ENCODE results near the gene SMC3.
"Not testable (repeated sequence)": the region's sequence is repeated elsewhere in the genome, so short reads cannot be mapped to it uniquely, and the experiment has no call there.

The SMC3 gene

DNA sequence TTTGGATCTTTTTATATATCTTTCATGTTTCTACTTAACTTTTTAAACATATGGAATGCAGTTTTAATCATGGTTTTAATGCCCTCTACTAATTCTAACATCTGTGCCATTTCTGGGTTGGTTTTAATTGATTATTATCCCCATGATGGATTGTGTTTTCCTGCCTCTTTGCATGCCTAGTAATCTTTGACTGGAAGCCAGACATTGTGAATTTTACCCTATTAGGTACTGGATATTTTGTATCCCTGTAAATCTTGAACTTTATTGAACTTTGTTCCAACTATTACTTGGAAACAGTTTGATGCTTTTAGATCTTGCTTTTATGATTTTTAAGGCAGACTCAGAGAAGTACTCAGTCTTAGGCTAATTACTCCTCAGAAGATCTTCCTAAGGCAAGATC lies 60.7 kb downstream of the SMC3 start:
- no peak for DNase-seq

DNA sequence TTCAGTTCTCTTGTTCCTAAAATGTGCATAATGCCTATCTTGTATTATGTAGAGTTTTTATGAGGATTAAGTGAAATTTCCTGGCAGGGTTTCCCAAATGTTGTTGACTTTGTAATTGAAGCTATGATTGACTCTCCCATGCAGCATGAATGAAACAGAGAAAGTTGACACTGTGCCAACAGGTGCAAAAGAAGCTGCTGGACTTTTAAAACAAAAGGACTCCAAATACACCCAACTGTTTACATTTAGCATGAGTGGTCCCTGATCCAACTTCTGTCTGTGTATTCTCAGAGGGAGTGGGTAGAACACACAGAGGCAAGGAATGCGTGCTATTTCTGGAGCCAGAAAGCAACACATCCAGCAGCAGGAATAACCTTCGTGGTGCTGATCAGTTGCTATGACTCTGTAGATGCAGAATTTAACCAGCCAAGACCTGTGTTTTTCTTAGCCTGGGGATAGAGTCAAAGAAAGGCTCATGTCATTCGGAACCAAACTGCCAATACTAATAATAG lies 62.2 kb downstream of the SMC3 start:
- DNase-seq: no peak

DNA sequence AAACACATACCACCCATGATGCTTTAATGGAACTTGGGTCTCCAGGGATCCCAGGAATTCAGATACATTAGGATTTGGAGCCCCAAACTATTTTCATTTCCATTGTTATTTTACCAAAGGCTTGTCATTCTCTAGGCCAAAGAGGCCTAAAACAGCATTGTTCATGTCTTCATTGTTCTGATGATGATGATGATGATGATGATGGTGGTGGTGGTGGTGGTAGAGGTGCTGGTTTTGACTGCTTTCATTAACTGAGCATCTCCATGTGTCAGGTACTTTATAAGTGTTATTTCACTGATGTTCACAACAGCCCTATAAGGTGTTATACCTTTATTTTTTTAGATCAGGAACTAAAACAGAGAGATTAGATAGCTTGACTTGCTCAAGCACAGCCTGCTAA lies 64.4 kb downstream of the SMC3 start:
- DNase-seq: no peak

DNA sequence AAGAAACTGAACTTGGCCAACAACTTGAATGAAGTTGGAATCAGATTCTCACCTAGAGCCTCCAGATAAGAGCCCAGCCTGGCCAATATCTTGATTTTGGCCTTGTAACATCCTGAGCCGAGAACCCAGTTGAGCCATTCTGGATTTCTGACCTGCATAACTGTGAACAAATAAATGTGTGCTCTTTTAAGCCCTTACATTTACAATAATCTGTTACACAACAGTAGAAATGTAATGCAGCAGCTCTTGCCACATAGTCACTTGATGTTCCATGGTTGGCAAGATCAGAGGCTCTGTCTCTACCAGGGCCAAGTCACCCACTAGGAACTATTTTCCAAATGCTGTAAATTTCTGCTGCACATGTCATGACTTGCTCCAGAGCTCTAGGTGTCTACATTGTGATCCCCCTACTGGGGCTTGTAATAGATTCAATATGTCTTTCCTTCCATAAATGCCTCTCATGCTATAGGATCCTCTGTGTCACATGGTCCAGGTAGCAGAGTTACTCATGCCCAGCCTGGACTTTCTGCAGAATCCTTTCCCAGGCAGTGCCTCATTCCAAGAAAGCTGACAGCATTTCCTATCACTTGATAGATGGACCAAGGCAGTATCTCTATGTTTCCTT lies 65.2 kb downstream of the SMC3 start:
- DNase-seq: no peak

DNA sequence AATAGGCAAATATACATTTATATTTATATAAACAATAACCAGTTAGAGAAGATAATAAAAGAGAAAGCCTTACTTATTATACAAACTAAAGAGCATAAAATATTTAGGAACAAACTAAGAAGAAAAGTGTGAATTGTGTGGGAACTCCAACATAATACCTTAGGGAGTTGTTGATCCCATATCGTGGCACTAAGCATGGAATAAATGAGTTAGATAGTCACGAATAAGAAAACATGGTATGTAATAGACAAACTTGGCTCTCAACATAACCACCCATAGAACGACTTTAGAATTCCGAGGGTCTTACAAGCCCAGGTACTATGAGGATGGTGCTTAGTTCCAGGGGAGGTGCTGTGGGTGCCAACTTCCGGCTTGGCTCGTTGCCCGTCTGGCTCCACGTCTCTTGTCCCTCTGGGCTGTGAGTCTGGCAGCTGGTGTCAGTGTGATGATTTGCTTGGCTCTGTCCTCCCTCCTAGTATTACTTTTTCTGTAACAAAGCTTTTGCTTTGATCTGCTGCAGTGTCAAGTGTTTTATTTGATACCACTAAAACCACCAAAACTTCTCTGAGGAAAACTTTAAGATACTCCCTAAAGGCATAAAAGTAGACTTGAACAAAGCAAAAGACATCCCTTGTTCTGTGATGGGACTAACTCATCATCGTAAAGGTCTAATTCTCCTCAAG lies 67.2 kb downstream of the SMC3 start:
- DNase-seq: no peak

DNA sequence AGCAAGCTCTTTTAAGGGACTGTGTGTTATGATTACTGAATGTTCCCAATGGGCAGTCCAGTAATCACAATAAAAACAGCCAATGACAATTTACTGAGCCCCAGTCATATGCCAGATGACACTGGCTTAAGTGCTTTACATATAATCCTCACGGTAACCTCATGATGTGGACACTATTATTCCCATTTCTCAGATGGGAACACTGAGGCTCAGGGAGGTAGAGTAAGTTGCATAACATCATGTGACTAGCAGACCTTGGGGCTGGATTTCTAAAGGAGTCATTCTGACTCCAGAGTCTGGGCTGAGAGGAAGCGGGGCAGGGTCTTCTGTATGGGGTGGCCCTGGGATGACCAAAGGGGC lies 69.1 kb downstream of the SMC3 start:
- DNase-seq: no peak

DNA sequence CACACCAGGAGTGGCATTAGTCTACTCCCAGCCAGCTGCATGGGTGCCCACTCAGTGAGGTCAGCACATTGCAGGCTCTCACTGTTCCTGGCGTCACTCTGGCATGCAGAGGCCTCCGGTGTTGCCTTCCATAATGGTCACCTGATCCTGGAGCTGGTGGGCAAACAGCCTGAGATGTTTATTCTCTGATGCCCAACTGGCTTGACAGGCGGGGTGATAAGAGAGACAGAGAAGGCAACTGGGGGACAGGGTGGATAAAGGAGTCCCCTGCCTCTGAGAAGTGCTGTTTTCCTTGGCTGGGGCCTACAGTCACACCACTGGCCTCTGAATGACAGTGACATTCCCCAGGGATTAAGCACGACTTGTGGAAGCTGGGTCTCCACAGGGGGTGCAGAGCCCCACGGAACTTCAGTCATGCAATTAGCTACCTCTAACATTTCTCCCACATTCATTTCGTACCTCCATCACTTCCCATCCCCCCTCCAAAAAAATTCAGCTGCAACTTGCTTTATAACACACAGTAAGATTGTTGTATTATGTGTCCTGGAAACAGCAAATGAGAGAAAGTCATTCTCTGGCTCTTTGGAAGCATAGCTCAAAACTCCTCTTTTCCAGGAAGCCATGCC lies 69.5 kb downstream of the SMC3 start:
- DNase-seq: no peak

DNA sequence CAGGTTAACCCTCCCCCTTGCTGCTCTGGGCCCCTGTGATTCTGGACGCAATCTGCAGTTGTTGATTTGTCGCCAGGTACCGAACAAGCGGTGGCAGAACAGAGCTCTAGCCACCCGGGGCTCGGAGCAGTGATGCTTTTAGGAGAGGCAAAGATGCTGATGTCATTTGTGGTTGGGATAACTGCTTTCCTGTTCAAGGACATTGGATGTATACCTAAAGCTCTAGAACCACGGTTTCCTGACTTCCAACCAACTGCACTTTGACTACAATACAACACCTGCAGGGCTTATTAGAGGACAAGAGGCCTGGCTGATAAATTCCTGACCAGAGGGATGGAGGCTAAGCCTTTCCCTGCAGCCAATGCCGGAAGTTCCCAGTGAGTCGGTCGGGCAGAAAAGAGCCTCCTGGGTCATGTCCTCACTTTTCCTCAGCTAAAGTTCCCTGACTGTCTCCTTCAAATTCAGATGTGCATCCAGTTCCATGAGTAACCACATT lies 70.1 kb downstream of the SMC3 start:
- DNase-seq: no peak

DNA sequence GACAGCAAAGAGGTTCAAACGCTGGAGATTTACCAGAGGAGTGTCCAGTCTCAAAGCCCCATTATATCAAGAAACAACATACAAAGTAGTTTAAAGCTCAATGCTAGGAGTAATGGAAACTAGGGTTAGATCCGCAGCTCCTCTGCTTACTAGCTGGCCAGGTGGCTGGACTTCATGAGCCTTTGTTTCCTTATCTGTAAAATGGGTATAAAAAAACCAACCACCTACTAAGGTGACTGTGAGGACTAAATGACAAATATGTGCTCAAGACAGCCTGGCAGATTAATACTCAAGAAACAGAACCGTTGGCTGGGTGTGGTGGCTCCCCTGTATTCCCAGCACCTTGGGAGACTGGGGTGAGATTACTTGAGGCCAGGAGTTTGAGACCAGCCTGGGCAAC lies 70.8 kb downstream of the SMC3 start:
- no peak for DNase-seq

DNA sequence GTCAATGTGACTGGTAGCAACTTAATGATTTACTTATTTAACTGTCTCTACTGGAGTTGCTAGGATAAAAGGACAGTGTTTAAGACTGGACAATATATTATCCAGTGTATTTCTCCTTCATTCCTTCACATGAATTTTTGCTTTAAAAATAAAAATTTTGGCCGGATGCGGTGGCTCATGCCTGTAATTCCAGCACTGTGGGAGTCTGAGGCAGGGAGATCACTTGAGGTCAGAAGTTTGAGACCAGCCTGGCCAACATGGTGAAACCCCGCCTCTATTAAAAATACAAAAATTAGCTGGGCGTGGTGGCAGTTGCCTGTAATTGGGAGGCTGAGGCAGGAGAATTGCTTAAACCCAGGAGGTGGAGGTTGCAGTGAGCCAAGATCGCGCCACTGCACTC lies 71.6 kb downstream of the SMC3 start:
- DNase-seq: not testable (repeated sequence)

DNA sequence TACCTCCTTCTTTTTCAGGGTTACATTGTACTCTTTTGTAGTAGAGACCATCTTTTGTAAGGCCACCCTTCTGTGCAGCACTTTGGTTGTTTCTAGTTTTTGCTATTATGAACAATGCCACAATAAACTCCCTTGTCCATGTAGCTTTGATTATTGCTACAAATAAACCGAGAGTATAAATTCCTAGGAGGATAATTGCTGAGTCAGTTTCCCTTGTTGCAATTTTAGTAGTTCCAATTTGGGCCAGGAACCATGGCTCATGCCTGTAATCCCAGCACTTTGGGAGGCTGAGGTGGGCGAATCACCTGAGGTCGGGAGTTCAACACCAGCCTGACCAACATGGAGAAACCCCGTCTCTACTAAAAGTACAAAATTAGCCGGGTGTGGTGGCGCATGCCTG lies 72.4 kb downstream of the SMC3 start:
- not testable (repeated sequence) for DNase-seq

DNA sequence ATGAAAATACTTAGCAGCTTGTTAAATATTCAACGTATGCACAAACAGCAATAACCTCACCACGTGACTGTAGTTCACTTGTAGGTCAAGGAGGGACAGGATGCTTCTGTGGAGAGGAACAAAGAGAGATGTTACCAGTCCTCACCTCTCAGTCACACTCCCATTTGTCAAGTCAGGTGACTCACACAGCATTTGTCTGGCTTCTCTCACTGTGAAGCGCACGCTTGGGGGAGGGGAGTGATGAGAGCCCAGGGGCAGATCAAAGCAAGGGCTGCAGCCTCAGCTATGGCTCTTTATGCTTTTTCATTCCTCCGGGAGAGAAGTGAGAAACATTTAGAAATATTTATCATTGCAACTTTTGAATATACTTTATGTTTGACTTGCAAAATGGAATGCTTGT lies 73.8 kb downstream of the SMC3 start:
- no peak for DNase-seq

DNA sequence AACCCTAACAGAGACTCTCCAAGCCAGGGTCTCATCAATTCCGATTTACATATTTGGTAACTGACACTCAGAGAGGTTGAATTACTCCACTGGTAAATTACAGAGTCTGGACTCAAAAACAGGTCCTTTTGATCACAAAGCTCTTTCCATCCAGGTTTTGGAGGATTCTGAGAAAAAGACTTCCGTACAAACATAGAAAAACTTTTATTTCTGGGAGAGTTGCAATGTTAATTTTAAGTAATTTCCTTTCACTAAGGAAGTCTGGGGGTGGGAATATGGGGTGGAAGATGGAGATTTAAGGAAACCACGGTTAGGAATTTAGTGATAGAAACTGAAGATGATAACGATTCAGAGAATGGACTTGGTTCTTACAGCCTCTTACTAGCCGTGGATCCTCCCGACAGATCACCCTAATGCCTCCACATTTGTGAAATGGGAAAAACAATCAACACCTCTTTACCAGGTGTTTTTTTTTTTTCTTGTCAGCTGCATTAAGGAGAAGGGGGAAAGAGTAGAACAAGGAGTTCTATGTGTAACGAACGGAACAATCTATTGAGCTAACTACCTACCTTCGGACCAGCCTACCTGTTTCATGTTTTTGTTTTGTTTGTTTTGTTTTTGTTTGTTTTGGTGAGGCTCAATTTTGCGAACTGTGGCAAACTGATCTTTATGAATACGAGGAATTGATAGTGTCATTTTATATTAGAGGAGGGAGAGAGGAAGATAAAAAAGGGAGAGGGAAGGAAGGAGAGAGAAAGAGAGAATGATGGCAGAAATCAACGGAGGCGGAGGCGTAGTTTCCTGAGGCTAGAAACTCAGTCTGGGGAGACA lies 74.9 kb downstream of the SMC3 start:
- no peak for DNase-seq

DNA sequence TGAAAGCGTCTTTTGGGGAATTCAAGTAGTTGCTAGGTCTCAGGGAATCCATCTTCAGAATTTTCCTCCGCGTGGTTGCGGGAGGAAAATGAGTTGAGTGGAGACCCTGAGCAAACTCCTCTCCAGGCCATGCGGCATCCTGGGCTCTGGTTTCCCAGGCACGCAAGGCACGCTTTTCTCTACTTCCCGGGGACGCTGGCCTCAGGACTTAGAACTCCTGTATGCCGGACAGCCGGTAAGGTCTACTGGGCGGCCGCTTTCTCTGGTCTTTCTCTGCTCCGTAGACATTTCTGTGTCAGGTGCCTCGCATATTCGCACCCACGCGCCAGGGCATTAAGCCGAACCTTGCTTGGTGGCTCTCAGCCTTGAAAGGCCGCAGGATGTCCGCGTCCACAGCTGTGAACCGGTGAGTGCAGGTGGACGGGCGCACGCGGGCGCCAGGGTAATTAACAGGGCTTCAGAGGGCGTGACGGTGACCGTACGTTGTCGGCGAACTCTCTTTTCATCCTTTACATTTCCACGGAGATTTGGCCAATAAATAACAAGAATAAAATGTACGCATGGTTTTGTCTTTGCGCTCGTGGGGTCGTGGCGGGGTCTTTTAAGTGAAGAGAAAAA lies 75.6 kb downstream of the SMC3 start:
- no peak for DNase-seq

DNA sequence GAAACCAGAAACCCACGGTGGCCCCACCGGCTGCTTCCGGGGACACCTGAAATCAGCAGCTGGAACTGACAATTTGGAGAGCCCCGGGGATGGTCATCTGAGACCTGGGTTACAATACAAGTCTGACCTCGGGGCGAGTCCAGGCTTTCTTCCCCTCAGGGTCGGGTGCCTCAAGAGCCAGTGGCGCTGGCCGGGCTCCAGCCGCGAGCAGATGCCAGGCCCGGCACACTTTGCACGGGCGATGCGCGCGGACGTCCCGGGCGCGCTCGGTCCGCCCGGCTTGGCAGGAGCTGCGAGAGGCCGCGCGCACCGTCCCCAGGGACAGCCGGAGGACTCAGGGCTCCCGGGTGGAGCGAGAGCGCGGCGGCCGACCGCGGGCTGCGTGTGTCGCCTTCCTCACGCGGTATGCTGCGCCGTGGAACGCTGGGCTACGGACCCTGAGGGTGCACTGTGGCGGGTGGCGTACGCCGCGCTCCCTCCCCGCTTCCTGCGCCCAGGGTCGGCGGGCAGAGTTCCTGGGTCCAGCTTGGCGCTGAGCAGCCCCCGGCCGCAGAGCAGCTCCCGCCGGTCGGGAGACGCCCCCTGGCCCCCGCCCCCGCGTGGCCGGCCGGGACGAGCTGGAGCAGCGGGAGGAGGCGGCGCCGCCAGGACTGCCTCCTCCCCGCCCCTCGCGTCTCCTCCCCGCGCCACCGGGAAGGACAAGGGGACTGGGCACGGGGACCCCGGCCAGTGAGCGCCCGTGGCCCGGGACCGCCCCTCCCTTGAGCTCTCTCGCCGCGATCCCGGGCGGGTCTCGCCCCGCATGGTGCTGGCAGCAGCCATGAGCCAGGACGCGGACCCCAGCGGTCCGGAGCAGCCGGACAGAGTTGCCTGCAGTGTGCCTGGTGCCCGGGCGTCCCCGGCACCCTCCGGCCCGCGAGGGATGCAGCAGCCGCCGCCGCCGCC lies 76.4 kb downstream of the SMC3 start, which contains the start of gene RBM20:
Gene RBM20, plus strand, starts transcription at position 684 of the 945 bp plus-strand sequence. Its CDS starts 119 bp downstream, at position 803.
- no peak for DNase-seq

DNA sequence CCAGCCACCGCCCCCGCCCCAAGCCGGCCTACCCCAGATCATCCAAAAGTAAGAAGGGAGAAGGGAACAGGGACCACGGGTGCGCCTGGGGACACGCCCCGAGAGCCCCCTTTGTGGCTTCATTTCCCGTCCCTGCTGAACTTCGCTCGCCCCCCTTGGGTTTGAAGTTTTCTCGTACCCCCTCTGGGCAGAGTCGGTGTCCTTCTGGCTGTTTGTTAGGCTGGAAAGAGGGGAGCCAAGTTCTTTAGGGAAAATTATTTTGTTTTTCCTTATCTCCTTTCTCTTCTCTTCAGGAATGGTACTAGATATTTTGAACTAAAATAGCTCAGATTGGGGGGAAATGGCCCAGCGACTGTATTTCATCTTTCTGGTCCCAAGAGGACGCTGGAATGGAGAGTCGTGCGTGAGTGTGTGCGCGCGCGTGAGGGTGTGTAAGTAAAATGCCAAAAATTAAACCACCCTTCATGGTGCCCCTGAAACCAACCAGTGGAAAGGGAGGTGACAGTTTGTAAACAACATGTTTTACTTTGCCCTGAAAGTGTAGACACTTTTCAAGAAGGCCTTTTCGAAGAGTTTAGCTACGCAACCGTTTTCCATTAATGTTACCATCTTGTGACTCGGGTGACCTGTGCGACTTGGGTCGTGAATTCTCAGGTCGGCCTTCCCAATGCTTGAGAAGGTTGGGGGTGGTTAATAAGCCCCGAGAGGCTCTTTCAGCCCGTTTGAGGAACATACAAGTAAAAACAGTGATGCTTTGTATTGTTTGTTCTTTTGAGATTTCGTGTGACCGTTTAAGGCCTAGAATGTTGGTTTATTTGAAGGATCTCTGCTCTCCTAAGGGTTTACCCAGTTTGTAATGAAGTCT lies 77.3 kb downstream of the SMC3 start:
- DNase-seq: no peak

DNA sequence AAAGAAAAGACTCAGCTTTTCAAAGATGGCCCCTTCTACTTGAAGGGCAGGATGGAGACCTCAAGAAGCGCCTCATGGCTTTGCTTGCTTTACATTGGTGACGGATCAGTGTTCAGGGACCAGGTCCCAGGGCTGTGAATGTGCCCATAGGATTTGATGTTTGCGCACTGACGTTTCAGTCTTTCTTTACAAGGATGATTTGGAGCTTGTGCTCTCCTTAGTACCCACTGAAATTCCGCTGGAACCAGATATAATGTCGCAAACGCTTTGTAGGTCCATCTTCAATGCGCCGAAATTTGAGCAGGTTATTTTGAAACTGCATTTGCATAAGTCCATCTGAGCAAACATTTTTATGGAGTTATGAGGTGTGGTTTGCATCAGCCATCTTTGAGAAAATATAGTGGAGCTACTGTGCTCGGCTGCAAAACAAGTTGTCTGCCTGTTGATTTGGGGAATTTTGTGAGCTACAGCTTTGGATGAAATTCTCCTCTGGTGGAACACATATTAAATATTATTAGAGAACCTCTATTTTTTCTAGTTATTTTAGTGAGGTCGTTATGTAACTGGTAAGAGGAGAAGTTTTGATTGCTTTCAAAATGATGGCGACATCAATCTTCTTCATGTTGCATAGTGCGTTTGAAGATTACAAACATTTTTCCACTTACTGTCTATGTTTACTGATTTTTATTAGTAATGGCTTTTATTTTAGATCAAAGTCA lies 79.1 kb downstream of the SMC3 start:
- DNase-seq: no peak

DNA sequence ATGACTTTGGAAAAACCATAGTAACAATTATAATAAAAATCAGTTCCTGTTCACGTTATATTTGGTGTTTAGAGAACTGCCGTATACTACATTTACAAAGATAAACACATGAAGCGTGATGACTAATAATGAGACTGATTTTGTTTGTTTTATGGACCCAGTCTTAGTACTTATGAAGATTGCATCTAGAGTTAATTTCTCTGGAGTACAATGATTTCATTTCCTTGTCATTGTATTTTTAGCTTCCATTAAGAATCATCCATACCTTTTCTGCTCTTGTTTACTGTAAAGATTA lies 79.6 kb downstream of the SMC3 start:
- DNase-seq: no peak

DNA sequence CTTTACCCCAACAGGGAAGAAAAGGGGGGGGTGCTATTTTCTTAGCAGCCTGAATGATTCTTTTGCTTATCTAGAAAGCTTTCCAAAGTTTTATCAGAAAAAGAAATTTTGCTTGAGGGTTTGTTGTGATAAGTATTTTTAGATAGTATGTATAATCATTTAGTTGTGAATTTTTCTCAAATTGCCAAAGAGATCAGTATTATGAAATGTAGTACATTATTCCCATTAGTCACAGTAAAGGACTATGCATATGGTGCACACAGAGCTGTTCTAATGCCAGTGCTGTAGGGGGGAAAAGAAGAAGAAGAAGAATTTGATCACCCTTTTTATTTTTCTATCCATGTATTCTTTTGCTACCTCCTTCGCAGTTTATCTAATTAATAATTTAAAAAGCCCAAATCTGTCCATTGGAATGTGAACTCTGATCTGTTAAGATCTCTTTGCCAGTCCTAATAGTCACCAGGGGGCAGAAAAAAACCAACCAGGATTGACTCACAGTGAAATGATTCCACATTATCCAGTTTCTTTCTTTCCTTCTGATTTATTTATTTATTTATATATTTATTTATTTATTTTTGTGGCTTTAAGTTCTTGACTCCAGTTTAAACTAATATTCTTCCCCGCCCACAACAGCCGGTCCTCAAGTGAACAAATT lies 81.3 kb downstream of the SMC3 start:
- no peak for DNase-seq
